GM12801 (cell line): ENCODE data around the gene CRTC3.
A peak's percentile ranks its signal among the peaks of the same experiment; 100 is the strongest.

Experiments used
- CTCF ChIP-seq: IDR thresholded peaks from one replicate; pipeline ENCODE4 v1.5.1; 2011; ENCODE audit warnings: control low read depth; ENCODE audit not compliant: insufficient read length; ENCODE audit errors: extremely low read depth

Gene CRTC3

GRCh38 chr15:90648137-90649070 is 118.7 kb downstream of the CRTC3 start:
- TF ChIP-seq CTCF = peak; percentile 14

- TF ChIP-seq CTCF = no peak
Observed at GRCh38 chr15:90650117-90650955, 120.6 kb downstream of the CRTC3 start.

- no peak for TF ChIP-seq CTCF
Observed at GRCh38 chr15:90650956-90651689, 121.4 kb downstream of the CRTC3 start.

GRCh38 chr15:90654233-90655136 is 124.8 kb downstream of the CRTC3 start:
- TF ChIP-seq CTCF = no peak

- no peak for TF ChIP-seq CTCF
Observed at GRCh38 chr15:90659481-90659880, 129.8 kb downstream of the CRTC3 start.

- TF ChIP-seq CTCF = no peak
Observed at GRCh38 chr15:90660195-90660998, 130.7 kb downstream of the CRTC3 start.
